HepG2 (cell line): ENCODE measurements around the gene VRK3. TPM values are rescaled to one million over a fixed set of nuclear protein-coding genes. Genes with fewer than 3 reads are reported as not detected.

Experiments used
- FOXK1 ChIP-seq: sonication (generic); formaldehyde crosslinking; IDR thresholded peaks from 2 replicates; pipeline ENCODE4 v1.4.0; 2020; ENCODE audit warnings: low read depth, missing genetic modification reagents, borderline replicate concordance
- HMG20B ChIP-seq: conservative IDR thresholded peaks from 2 replicates; pipeline ENCODE4 v1.6.1; 2016; ENCODE audit warnings: missing genetic modification reagents, missing compliant biosample characterization
- MYC ChIP-seq: sonication (generic); formaldehyde crosslinking; IDR thresholded peaks from 2 replicates; pipeline ENCODE4 v1.9.0; 2021; ENCODE audit warnings: missing genetic modification reagents, borderline replicate concordance
- NFE2 ChIP-seq: sonication (generic); formaldehyde crosslinking; IDR thresholded peaks from 2 replicates; pipeline ENCODE4 v1.4.0; 2020; ENCODE audit warnings: missing genetic modification reagents
- PAWR ChIP-seq: sonication (generic); formaldehyde crosslinking; IDR thresholded peaks from 2 replicates; pipeline ENCODE4 v1.4.0; 2020; ENCODE audit warnings: missing genetic modification reagents, mild to moderate bottlenecking, borderline replicate concordance
- RNF2 ChIP-seq: fragments of 450-650 bp; conservative IDR thresholded peaks from 2 replicates; pipeline ENCODE4 v1.6.1; 2016; ENCODE audit warnings: low read depth
- SP4 ChIP-seq: sonication (generic); formaldehyde crosslinking; IDR thresholded peaks from 2 replicates; pipeline ENCODE4 v1.8.1; 2023; ENCODE audit warnings: mild to moderate bottlenecking, missing genetic modification reagents
- SRSF4 ChIP-seq: fragments of 200-400 bp; formaldehyde crosslinking; IDR thresholded peaks from one replicate; pipeline ENCODE4 v1.6.1; 2018; ENCODE audit warnings: mild to moderate bottlenecking, low read depth, low read length, moderate library complexity; ENCODE audit not compliant: poor library complexity, severe bottlenecking
- ZMAT3 ChIP-seq: sonication (generic); formaldehyde crosslinking; conservative IDR thresholded peaks from 2 replicates; pipeline ENCODE4 v1.7.0; 2021; ENCODE audit warnings: missing genetic modification reagents
- ZNF124 ChIP-seq: sonication (generic); formaldehyde crosslinking; IDR thresholded peaks from 2 replicates; pipeline ENCODE4 v1.4.0; 2020; ENCODE audit warnings: missing genetic modification reagents
- ZNF30 ChIP-seq: sonication (generic); formaldehyde crosslinking; IDR thresholded peaks from 2 replicates; pipeline ENCODE4 v1.5.0; 2020; ENCODE audit warnings: mild to moderate bottlenecking, missing genetic modification reagents
- ZNF446 ChIP-seq: sonication (generic); formaldehyde crosslinking; IDR thresholded peaks from 2 replicates; pipeline ENCODE4 v1.5.0; 2020; ENCODE audit warnings: mild to moderate bottlenecking, missing genetic modification reagents
- ZNF549 ChIP-seq: sonication (generic); formaldehyde crosslinking; IDR thresholded peaks from 2 replicates; pipeline ENCODE4 v1.5.0; 2020; ENCODE audit warnings: missing genetic modification reagents
- ZNF577 ChIP-seq: sonication (generic); formaldehyde crosslinking; IDR thresholded peaks from 2 replicates; pipeline ENCODE4 v1.4.0; 2020; ENCODE audit warnings: mild to moderate bottlenecking, low read depth, missing genetic modification reagents, borderline replicate concordance
- ZNF644 ChIP-seq: IDR thresholded peaks from 2 replicates; pipeline ENCODE4 v1.6.1; 2016; ENCODE audit warnings: low read depth
- ZNF749 ChIP-seq: sonication (generic); formaldehyde crosslinking; IDR thresholded peaks from 2 replicates; pipeline ENCODE4 v1.8.0; 2022; ENCODE audit warnings: mild to moderate bottlenecking, missing genetic modification reagents, moderate library complexity, borderline replicate concordance
- ZNF777 ChIP-seq: sonication (generic); formaldehyde crosslinking; IDR thresholded peaks from 2 replicates; pipeline ENCODE4 v1.4.0; 2020; ENCODE audit warnings: missing genetic modification reagents
- polyA plus RNA-seq, 8 experiments: library from polyadenylated mRNA; depleted of rRNA in 3 of 8; stranded (reverse) in 7 of 8; unstranded in 1 of 8; fragments of >200 nt; fragmentation: Illumina TruSeq in 4 of 8; extraction: Trizol in 4 of 8; gene quantifications; 2 replicates each; pipeline versions ENCODE4 v1.2.1 to v1.2.3, GENCODE V29; 2011 to 2016; ENCODE audit warnings: low read depth in 4 of 8, missing spikeins in 1 of 8, mixed read lengths in 1 of 8; ENCODE audit not compliant: insufficient read depth in 1 of 8
- total RNA-seq, 5 experiments: library from RNA; depleted of rRNA; stranded (reverse); fragments of >200 nt; fragmentation: Illumina TruSeq; extraction: Trizol; gene quantifications; 2 replicates each; pipeline ENCODE4 v1.2.3, GENCODE V29; 2016; ENCODE audit warnings: low read depth in 1 of 5
- TF ChIP-seq, protein P1 (sequence below): fragments of 450-650 bp; IDR thresholded peaks from 2 replicates; pipeline ENCODE4 v1.6.1; 2017; ENCODE audit warnings: mild to moderate bottlenecking
- TF ChIP-seq, protein P2 (sequence below): sonication (generic); formaldehyde crosslinking; IDR thresholded peaks from 2 replicates; pipeline ENCODE4 v1.4.0; 2020; ENCODE audit warnings: missing genetic modification reagents
- TF ChIP-seq, protein P3 (sequence below): sonication (generic); formaldehyde crosslinking; IDR thresholded peaks from 2 replicates; pipeline ENCODE4 v1.5.0; 2020; ENCODE audit warnings: missing genetic modification reagents, mild to moderate bottlenecking, borderline replicate concordance
- TF ChIP-seq, protein P4 (sequence below): sonication (generic); formaldehyde crosslinking; IDR thresholded peaks from 2 replicates; pipeline ENCODE4 v1.4.0; 2020; ENCODE audit warnings: missing genetic modification reagents, borderline replicate concordance

VRK3 gene
- total and polyA plus RNA-seq, 2 of the 13 experiments (the other 11 are each of a cell fraction or from before 2014, with no cell fraction given) = 23.8 to 28.3 TPM

DNA sequence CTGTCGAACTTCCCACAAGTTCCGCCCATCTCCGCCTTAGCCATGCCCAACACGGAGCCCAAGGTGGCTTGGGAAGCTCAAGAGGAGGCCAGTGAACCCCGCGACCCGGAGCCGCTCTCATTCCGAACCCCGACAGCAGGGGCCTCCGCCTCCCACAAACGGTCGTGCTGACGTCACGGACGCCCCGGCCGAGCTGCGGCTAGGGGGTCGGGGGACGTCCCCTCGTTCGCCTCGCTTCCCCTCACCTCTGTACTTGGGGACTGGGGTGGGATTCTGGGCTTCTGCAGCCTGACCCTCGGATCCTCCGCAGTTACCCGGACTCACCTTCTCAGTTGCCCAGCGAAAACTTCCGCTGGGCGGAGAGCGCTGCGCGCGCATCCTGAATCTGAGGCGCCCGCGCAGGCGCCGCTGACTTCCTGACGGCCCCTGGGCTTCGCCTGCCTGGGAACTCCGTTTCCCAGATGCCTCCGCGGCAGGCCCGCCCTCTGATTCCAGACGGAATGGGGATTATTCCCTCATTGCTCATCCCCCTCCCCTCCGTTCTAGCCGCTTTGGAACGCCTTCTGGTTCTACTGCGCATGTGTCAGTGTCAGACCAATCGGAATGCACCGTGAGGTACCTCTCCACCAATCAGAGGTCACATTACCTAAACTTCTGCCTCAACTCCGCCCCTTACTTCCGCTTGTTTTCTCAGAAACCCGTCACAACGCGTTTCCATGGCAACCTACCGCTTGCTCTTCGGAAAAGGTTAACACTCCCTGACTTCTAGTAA lies at the start of gene VRK3 (continued):
- TF ChIP-seq ZNF549 (CRISPR knock-in tag) (no peak), HMG20B (no peak), PAWR (CRISPR knock-in tag) (no peak), ZNF30 (CRISPR knock-in tag) (no peak), SP4 (CRISPR knock-in tag) (peak; percentile 22), SRSF4 (no peak), MYC (no peak; the same call in 1 of the 2 replicates), RNF2 (no peak), ZNF749 (CRISPR knock-in tag) (no peak), ZNF577 (CRISPR knock-in tag) (no peak), ZNF446 (CRISPR knock-in tag) (no peak), ZNF644 (CRISPR knock-in tag) (no peak), FOXK1 (0 out of 2 replicates have a peak, but pooled peaks have one; percentile 3), ZNF124 (CRISPR knock-in tag) (0 out of 2 replicates have a peak, but pooled peaks have one; percentile 42), ZNF777 (peak; percentile 96), NFE2 (CRISPR knock-in tag) (no peak), ZMAT3 (CRISPR knock-in tag) (no peak)
- TF ChIP-seq, protein P1, sequence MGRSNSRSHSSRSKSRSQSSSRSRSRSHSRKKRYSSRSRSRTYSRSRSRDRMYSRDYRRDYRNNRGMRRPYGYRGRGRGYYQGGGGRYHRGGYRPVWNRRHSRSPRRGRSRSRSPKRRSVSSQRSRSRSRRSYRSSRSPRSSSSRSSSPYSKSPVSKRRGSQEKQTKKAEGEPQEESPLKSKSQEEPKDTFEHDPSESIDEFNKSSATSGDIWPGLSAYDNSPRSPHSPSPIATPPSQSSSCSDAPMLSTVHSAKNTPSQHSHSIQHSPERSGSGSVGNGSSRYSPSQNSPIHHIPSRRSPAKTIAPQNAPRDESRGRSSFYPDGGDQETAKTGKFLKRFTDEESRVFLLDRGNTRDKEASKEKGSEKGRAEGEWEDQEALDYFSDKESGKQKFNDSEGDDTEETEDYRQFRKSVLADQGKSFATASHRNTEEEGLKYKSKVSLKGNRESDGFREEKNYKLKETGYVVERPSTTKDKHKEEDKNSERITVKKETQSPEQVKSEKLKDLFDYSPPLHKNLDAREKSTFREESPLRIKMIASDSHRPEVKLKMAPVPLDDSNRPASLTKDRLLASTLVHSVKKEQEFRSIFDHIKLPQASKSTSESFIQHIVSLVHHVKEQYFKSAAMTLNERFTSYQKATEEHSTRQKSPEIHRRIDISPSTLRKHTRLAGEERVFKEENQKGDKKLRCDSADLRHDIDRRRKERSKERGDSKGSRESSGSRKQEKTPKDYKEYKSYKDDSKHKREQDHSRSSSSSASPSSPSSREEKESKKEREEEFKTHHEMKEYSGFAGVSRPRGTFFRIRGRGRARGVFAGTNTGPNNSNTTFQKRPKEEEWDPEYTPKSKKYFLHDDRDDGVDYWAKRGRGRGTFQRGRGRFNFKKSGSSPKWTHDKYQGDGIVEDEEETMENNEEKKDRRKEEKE = no peak
- TF ChIP-seq, protein P2, sequence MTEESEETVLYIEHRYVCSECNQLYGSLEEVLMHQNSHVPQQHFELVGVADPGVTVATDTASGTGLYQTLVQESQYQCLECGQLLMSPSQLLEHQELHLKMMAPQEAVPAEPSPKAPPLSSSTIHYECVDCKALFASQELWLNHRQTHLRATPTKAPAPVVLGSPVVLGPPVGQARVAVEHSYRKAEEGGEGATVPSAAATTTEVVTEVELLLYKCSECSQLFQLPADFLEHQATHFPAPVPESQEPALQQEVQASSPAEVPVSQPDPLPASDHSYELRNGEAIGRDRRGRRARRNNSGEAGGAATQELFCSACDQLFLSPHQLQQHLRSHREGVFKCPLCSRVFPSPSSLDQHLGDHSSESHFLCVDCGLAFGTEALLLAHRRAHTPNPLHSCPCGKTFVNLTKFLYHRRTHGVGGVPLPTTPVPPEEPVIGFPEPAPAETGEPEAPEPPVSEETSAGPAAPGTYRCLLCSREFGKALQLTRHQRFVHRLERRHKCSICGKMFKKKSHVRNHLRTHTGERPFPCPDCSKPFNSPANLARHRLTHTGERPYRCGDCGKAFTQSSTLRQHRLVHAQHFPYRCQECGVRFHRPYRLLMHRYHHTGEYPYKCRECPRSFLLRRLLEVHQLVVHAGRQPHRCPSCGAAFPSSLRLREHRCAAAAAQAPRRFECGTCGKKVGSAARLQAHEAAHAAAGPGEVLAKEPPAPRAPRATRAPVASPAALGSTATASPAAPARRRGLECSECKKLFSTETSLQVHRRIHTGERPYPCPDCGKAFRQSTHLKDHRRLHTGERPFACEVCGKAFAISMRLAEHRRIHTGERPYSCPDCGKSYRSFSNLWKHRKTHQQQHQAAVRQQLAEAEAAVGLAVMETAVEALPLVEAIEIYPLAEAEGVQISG = 0 out of 2 replicates have a peak, but pooled peaks have one; percentile 17
- TF ChIP-seq, protein P3, sequence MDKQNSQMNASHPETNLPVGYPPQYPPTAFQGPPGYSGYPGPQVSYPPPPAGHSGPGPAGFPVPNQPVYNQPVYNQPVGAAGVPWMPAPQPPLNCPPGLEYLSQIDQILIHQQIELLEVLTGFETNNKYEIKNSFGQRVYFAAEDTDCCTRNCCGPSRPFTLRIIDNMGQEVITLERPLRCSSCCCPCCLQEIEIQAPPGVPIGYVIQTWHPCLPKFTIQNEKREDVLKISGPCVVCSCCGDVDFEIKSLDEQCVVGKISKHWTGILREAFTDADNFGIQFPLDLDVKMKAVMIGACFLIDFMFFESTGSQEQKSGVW (CRISPR knock-in tag) = no peak
- TF ChIP-seq, protein P4, sequence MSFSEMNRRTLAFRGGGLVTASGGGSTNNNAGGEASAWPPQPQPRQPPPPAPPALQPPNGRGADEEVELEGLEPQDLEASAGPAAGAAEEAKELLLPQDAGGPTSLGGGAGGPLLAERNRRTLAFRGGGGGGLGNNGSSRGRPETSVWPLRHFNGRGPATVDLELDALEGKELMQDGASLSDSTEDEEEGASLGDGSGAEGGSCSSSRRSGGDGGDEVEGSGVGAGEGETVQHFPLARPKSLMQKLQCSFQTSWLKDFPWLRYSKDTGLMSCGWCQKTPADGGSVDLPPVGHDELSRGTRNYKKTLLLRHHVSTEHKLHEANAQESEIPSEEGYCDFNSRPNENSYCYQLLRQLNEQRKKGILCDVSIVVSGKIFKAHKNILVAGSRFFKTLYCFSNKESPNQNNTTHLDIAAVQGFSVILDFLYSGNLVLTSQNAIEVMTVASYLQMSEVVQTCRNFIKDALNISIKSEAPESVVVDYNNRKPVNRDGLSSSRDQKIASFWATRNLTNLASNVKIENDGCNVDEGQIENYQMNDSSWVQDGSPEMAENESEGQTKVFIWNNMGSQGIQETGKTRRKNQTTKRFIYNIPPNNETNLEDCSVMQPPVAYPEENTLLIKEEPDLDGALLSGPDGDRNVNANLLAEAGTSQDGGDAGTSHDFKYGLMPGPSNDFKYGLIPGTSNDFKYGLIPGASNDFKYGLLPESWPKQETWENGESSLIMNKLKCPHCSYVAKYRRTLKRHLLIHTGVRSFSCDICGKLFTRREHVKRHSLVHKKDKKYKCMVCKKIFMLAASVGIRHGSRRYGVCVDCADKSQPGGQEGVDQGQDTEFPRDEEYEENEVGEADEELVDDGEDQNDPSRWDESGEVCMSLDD = peak; percentile 92
